GM21447 (cell line): ENCODE measurements around the gene WWP2.

ENCODE experiments used
- ATAC-seq: cut with Tn5 transposase; IDR thresholded peaks from one replicate; pipeline ENCODE4 v1.9.1; 2021; ENCODE audit not compliant: unreplicated experiment

The WWP2 gene

DNA sequence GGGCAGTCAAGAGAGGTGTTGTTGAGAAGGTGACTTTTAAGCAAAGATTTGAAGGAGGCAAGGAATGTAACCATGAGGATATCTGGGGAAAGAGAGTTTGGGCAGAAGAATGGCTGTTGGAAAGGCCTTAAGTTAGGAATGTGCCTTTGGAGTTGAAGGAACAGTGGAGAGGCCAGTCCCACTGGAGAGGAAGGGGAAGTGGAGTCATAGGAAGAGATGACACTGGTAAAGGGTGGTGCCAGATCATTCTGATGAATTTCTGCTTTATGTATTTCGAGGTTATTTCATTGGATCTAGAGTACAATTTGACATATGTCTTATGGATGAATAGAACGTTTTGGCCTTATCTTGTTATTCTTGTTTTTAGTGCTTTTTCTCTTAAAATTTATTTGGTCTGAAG is 93.5 kb downstream of the WWP2 start:
- no peak for ATAC-seq

GRCh38 chr16:69858191-69859104 is 96.3 kb downstream of the WWP2 start:
- no peak for ATAC-seq

DNA sequence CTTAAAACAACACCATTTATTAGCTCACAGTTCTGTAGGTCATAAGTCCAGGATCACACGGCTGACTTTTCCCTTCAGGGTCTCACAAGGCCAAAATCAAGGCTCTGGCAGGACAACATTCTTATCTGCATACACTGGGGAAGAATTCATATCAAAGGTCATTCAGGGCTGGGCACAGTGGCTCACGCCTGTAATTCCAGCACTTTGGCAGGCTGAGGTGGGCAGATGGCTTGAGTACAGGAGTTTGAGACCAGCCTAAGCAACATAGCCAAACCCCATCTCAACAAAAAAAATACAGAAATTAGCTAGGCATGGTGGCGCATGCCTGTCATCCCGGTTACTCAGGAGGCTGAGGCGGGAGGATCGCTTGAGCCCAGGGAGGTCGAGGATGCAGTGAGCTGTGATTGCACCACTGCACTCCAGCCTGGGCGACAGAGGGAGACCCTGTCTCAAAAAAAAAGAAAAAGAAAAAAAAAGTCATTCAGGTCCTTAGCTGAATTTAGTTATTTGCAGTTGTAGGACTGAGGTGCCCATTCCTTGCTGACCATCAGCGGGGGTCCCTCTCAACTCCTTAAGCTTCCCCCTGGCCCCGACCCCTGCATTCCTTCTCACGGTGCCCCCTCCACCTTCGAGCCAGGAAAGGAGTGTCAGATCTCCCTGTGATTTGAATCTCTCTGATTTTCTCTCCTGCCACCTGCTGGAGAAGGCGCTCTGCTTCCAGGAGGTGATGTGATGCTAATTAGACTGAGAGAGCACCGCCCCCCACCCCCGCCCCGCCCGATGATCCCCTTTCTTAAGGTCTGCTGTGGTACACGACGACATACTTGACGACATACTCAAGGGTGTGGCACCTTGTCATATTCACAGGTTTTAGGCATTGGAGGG is 97.2 kb downstream of the WWP2 start:
- ATAC-seq, result no peak

DNA sequence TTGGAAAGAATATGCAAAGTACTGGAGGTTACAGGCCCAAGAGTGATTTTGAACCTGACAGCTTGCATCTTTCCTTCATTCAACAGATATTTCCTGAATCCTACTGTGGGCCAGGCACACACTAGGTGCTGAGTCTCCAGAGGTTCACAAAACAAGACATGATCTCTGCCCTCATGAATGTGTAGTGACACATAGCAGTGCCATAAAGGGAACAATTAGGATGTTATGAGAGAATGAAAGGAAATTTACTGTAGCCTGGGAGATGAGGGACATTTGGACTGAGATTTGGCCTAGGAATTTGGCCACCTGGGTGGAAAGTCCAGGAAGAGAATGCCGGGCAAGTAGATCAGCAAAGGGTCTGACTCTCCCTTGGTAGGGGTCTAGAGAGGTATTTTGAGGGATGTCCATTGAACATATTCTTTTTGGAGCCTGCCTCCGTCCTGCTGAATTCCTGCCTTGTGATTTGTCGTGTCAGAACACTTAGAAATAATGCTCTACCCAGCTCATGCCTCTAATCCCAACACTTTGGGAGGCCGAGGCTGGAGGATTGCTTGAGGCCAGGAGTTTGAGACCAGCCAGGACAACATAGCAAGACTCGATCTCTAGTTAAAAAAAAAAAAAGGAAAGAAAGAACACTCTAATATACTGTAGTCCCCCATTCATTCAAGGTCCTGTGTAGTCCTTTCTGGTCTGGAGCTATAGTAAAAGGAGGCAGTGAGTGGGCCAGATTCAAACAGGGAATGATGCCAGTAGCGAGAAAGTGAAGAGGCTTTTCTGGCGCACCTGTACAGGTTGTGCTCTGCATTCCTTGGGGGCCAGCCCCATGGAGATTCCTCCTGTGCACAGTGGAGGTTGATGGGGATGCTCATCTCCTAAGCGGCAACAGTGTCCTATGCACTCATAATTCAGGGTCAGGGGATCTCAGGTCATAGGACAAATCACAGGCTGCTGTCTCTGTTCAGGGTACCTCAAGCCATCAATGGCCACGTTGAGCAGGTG is 98.4 kb downstream of the WWP2 start:
- ATAC-seq, result no peak

DNA sequence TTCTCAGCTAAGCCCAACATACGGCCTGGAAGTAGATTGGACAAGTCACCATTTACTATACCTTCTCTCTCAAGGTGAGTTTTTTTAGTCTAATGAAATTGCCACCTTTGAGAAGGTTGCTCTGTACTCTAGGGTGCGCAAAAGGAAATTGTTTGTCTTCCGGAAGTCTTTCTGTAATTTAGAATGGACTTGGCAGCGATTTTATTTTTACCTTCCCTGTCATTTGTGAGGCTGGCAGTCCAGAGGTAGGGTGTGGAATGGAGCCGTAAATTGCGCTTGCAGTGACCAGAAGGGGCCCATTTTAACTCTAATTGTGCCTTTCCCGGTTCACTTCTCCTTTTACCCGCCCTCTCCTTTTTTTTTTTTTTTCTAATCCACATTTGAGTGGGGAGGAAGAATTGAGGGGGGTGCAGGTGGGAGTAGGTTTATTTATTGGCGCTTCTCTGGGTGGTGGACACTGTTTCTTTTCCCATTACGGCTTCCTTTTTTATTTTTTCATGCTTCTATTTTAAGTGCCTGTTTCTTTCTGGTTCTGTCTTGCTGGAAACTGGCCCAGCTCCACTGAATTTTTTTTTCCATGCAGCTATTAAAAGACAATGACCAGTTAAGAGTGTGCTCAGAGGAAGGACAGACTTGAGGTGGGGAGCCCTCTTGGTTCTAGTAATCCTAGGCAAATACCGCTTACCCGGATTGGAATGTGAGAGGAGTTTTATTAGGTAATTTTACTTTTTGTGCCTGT is 99.3 kb downstream of the WWP2 start:
- no peak for ATAC-seq

DNA sequence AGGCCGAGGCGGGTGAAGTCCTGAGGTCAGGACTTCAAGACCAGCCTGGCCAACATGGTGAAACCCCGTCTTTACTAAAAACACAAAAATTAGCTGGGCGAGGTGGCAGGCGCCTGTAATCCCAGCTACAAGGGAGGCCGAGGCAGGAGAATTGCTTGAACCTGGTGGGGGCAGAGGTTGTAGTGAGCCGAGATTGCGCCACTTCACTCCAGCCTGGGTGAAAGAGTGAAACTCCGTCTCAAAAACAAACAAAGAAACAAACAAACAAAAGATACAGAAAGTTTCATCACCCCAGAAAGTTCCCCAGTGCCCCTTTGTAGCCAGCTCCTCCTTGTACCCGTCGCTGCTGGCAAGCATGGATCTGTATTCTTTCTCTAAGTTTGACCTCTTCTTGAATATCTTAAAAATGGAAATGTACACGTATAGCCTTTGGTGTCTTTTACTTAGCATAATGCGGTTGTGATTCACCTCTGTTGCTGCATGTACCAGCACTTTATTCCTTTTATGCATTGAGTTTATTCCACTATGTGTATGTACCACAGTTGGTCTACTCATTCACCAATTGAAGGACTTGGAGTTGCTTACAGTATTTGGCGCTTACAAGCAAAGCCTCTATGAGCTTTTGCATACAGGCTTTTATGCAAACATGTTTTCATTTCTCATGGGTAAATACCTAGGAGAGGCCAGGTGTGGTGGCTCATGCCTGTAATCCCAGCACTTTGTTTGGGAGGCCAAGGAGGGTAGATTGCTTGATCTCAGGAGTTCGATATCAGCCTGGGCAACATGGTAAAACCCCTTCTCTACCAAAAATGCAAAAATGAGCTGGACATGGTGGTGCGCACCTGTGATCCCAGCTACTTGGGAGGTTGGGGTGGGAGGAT is 101.5 kb downstream of the WWP2 start:
- no peak for ATAC-seq

- no peak for ATAC-seq
Measured at GRCh38 chr16:69865701-69866100, 103.6 kb downstream of the WWP2 start.

- no peak for ATAC-seq
Measured at GRCh38 chr16:69867784-69868560, 105.8 kb downstream of the WWP2 start.

DNA sequence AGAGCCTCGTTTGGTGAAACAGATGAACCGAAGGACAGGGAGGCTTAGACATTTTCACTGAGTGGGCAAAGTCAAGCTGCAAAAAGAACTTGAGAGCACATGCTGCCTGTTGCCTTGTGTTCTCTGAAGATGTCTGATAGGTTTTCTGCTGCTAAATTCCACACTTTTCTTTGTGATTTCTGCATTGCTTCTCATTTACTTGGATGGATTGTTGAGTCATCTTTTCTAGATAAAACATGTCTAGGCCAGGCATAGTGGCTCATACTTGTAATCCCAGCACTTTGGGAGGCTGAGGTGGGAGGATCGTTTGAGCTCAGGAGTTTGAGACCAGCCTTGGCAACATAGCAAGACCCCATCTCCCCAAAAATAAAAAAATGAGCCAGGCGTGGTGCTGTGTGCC is 108.6 kb downstream of the WWP2 start:
- no peak for ATAC-seq

DNA sequence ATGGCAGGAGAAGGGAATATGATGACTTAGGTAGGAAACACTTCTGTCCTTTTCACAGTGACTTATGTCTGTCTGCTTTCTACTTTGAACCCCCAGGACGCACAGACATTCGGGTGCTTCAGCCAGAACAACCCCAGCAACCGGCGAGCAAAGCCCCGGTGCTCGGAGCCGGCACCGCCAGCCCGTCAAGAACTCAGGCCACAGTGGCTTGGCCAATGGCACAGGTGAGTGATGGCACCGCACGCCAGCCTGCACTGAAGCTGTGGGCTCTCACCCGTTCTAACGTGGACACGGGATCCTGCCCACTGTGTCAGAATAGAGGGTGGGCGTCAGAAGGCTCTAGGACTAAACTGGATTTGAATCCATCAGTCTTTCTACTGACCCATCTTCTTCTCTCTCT is 109.6 kb downstream of the WWP2 start:
- no peak for ATAC-seq

GRCh38 chr16:69872888-69873287 is 110.8 kb downstream of the WWP2 start:
- no peak for ATAC-seq

- no peak for ATAC-seq
Measured at GRCh38 chr16:69873783-69874182, 111.7 kb downstream of the WWP2 start.

- ATAC-seq, result no peak
Measured at GRCh38 chr16:69874271-69874670, 112.1 kb downstream of the WWP2 start.

- ATAC-seq, result no peak
Measured at GRCh38 chr16:69880640-69881133, 118.6 kb downstream of the WWP2 start.

GRCh38 chr16:69881141-69881540 is 119.0 kb downstream of the WWP2 start:
- no peak for ATAC-seq

- ATAC-seq, result no peak
Measured at GRCh38 chr16:69883744-69884143, 121.6 kb downstream of the WWP2 start.

GRCh38 chr16:69885722-69886121 is 123.6 kb downstream of the WWP2 start:
- no peak for ATAC-seq

GRCh38 chr16:69886726-69887125 is 124.6 kb downstream of the WWP2 start:
- ATAC-seq, result no peak
